Adrenal gland (tissue), 12 donors: ENCODE measurements around the gene LIPC. TPM values are rescaled to one million over a fixed set of nuclear protein-coding genes. Genes with fewer than 3 reads are reported as not detected.
A peak's percentile ranks its signal among the peaks of the same experiment; 100 is the strongest.

ENCODE experiments used
- DNase-seq, 7 donors: peaks; one replicate each; pipeline ENCODE4 v3.0.0-alpha.2; 2019 to 2020
- H3K27ac ChIP-seq, 5 donors: fragments of 200-600 bp; sonication (generic) in 4 of 5; 1 replicate in 3 of 5; 2 replicates in 2 of 5; pipeline versions ENCODE4 v1.5.1 to v1.8.0; 2016 to 2020; ENCODE audit warnings: mild to moderate bottlenecking in 1 of 5
- H3K27me3 ChIP-seq: fragments of 200-600 bp; 2 replicates; pipeline ENCODE4 v1.8.0; 2021
- H3K36me3 ChIP-seq, 2 donors: fragments of 200-600 bp; replicated peaks in 1 of 2; 1 replicate in 1 of 2; 2 replicates in 1 of 2; pipeline versions ENCODE4 v1.5.1 to v1.8.0; 2018 to 2022
- H3K4me1 ChIP-seq, 2 donors: fragments of 200-600 bp; replicated peaks in 1 of 2; 1 replicate in 1 of 2; 2 replicates in 1 of 2; pipeline versions ENCODE4 v1.5.1 to v1.8.0; 2018 to 2021
- H3K4me3 ChIP-seq, 4 donors: fragments of 200-600 bp; sonication (generic) in 3 of 4; one replicate each; pipeline ENCODE4 v1.5.1; 2016 to 2018
- H3K9me3 ChIP-seq, 3 donors: fragments of 200-600 bp; sonication (generic) in 1 of 3; replicated peaks in 1 of 3; 1 replicate in 2 of 3; 2 replicates in 1 of 3; pipeline versions ENCODE4 v1.5.1 to v1.8.0; 2016 to 2021
- POLR2A ChIP-seq, 2 donors: fragments of 450-650 bp; IDR thresholded peaks; one replicate each; pipeline ENCODE4 v1.6.1; 2017; ENCODE audit warnings: antibody characterized with exemption in 2 of 2, mild to moderate bottlenecking in 2 of 2, moderate library complexity in 1 of 2
- WGBS, 4 donors: extraction: QIAGEN DNeasy Blood & Tissue Kit in 2 of 4; methylation state at CpG; one replicate each; pipeline versions ENCODE4 v1.1.5 to v1.1.7; 2013 to 2017; 5-methylcytosine and 5-hydroxymethylcytosine counted together
- intact Hi-C, 2 donors: fragments of 100-400 bp; cut with DNase I; formaldehyde crosslinking; loops; one replicate each; pipeline versions ENCODE4 v1.14.1 to v1.15.0; 2022 to 2023
- polyA plus RNA-seq, 3 donors: library from polyadenylated mRNA; stranded (reverse); fragments of 200-250 nt in 2 of 3; fragments of 350-450 nt in 1 of 3; fragmentation: Illumina TruSeq in 1 of 3; extraction: RNeasy Lipid Tissue Mini Kit (QIAGEN cat#74804) in 1 of 3; gene quantifications; one replicate each; pipeline ENCODE4 v1.2.3, GENCODE V29; 2013 to 2014
- total RNA-seq, 9 donors: library from RNA; depleted of rRNA in 4 of 9; stranded (reverse); fragments of >200 nt in 4 of 9; fragments of 120-200 nt in 1 of 9; fragmentation: NEBNext Ultra II Directional in 1 of 9; extraction: Animal tissue kit (Norgen Biotek cat#: 25700) in 1 of 9; gene quantifications; one replicate each; pipeline versions ENCODE4 v1.1.0 to v1.2.4, GENCODE V29; 2013 to 2023
- TF ChIP-seq, protein P1 (sequence below), 6 experiments: fragments of 450-650 bp in 4 of 6; fragments of 200-600 bp in 2 of 6; sonication (generic) in 1 of 6; IDR thresholded peaks; 1 replicate in 5 of 6; 2 replicates in 1 of 6; pipeline versions ENCODE4 v1.5.1 to v1.8.0; 2016 to 2021; ENCODE audit warnings: antibody characterized with exemption in 6 of 6, mild to moderate bottlenecking in 2 of 6, moderate library complexity in 1 of 6
- donor health status: healthy with polysubstance abuse.
- donor health status: Bipolar disorder and iron deficiency.
- donor health status: DM: yes; HTN: yes; CAD: no.
- donor health status: DM: no; HTN: no; CAD: no.
- donor health status: DM: no; HTN: no; CAD: no.
- donor health status: DM: yes; HTN: yes; CAD: no.

The LIPC gene
- total and polyA plus RNA-seq, 12 donors = 0.11 to 1.0 (median 0.24) TPM; not detected in 5

DNA sequence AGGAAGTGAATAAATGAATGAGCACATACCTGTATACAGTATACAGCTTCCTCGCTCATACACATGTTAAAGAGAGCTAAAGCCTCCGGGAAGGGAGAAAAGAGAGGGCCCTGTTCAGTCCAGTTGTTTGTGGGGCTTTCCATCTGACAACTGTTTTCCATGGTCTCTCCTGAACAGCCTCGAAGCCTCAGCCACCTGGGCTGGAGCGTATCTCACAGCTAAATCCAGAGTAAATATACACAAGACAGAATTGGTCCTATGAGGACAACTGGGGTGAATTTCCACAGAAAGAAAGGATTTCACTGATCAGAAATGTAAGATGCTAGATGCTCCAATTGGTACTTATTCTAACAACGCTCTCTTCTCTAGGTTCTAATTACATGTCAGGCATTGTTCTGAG lies 103.5 kb downstream of the LIPC start:
- Histone ChIP-seq H3K27me3 (no peaks in the 10 kb centered on the region), H3K9me3 (no peaks in the 10 kb centered on the region), H3K4me1 (no peaks in the 10 kb centered on the region), H3K27ac (no peak overlapping the region), H3K4me3 (no peak overlapping the region), H3K36me3 (no peaks in the 10 kb centered on the region)
- intact Hi-C loops = no loop called here
- DNase-seq = peak in 1 of 7 donors; percentile 23
- TF ChIP-seq, protein P1, sequence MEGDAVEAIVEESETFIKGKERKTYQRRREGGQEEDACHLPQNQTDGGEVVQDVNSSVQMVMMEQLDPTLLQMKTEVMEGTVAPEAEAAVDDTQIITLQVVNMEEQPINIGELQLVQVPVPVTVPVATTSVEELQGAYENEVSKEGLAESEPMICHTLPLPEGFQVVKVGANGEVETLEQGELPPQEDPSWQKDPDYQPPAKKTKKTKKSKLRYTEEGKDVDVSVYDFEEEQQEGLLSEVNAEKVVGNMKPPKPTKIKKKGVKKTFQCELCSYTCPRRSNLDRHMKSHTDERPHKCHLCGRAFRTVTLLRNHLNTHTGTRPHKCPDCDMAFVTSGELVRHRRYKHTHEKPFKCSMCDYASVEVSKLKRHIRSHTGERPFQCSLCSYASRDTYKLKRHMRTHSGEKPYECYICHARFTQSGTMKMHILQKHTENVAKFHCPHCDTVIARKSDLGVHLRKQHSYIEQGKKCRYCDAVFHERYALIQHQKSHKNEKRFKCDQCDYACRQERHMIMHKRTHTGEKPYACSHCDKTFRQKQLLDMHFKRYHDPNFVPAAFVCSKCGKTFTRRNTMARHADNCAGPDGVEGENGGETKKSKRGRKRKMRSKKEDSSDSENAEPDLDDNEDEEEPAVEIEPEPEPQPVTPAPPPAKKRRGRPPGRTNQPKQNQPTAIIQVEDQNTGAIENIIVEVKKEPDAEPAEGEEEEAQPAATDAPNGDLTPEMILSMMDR (IDR thresholded peaks at IDR 0.05) = no peak
- no peak for TF ChIP-seq POLR2A (IDR thresholded peaks at IDR 0.05)
- WGBS, 4 donors = 89 to 96% (median 90%) methylated on average over 5 of the region's 5 CpGs

DNA sequence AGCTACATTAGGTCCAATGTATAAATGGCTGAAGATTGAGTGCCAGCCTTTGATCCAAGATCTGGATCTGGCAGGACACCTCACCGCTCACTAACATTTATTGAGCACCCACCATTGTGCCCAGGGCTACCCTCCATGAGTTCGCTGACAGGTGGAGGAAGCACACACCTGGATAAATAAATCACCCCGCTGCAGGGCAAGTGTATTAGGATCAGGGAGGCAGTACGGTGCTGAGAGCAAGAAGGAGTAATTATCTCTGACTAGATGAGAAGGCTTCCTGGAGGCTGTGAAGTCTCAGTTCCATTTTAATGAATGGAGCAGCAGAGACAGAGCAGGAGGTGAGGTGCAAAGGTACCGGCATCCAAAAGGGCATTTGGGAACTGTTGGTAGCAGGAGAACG lies 104.1 kb downstream of the LIPC start:
- H3K9me3 ChIP-seq = no peaks in the 10 kb centered on the region
- DNase-seq = peak in 1 of 7 donors; percentile 17

DNA sequence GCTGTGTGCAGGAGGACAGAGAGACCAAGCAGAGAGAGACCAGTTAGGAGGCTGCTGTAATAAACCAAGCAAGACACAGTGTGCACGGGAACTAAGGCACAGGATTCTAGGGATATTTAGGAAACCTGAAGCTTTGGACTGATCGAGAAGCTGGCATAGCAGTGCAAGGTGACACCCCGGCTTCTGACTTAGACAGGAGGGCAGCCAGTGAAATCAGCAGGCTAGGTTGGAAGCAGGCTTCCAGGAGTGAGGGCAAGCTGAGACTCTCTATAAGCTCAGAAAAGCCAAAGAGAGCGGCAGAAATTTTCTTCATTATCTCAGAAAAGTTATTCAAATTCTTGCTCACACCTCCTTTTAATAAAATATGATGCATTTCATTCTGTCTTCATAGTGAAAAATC lies 104.6 kb downstream of the LIPC start:
- TF ChIP-seq, protein P1 (IDR thresholded peaks at IDR 0.05) = no peak
- no peak for TF ChIP-seq POLR2A (IDR thresholded peaks at IDR 0.05)
- no peak for DNase-seq
- no peaks in the 10 kb centered on the region for H3K4me1 ChIP-seq
- no peak overlapping the region for H3K27ac ChIP-seq
- H3K9me3 ChIP-seq = no peaks in the 10 kb centered on the region
- H3K36me3 ChIP-seq = no peaks in the 10 kb centered on the region
- no peak overlapping the region for H3K4me3 ChIP-seq
- intact Hi-C loops = no loop called here
- no peaks in the 10 kb centered on the region for H3K27me3 ChIP-seq
- WGBS, 4 donors = 92 to 98% (median 93%) methylated on average over 4 of the region's 4 CpGs

More for the DNA sequence above, 104.1 kb downstream of the LIPC start:
- H3K36me3 ChIP-seq = no peaks in the 10 kb centered on the region
- WGBS, 4 donors = 93 to 95% (median 93%) methylated on average over 5 to 6 of the region's 6 CpGs
- no peaks in the 10 kb centered on the region for H3K4me1 ChIP-seq
- intact Hi-C loops = no loop called here
- no peak overlapping the region for H3K4me3 ChIP-seq
- H3K27ac ChIP-seq = no peak overlapping the region
- TF ChIP-seq POLR2A (IDR thresholded peaks at IDR 0.05) = no peak
- TF ChIP-seq, protein P1 (IDR thresholded peaks at IDR 0.05) = no peak
- H3K27me3 ChIP-seq = no peaks in the 10 kb centered on the region

DNA sequence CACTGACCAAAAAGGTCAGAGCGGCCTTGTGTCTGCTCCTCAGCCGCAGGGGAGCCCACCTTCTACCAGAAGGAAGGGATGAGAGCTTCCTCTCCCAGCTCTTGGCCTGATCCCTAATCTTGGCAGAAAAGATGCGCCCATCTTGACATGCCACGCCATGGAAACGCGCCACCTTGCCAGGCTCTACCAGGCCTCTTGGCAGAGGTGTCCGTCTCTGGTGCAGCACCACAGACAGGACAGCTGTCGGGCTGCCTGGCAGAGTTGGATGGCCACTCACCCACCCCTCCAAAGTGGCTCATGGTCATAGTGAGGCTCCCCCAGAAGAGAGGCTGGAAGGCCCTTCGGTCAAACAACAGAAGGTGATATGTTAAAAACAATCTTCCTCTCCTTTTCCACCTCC lies 105.2 kb downstream of the LIPC start:
- TF ChIP-seq POLR2A (IDR thresholded peaks at IDR 0.05) = no peak
- TF ChIP-seq, protein P1 (IDR thresholded peaks at IDR 0.05) = no peak
- WGBS, 4 donors = 94 to 98% (median 97%) methylated on average over 9 of the region's 9 CpGs

More for the DNA sequence above, 105.2 kb downstream of the LIPC start:
- H3K27ac ChIP-seq = no peak overlapping the region
- no peaks in the 10 kb centered on the region for H3K36me3 ChIP-seq
- no peaks in the 10 kb centered on the region for H3K27me3 ChIP-seq
- DNase-seq = peak in 1 of 7 donors; percentile 35
- intact Hi-C loops = no loop called here
- H3K4me3 ChIP-seq = no peak overlapping the region
- no peaks in the 10 kb centered on the region for H3K4me1 ChIP-seq
- H3K9me3 ChIP-seq = no peaks in the 10 kb centered on the region
